ENCODE results near the gene CORO1C.
A peak's percentile ranks its signal among the peaks of the same experiment; 100 is the strongest.
"Not testable (repeated sequence)": the region's sequence is repeated elsewhere in the genome, so short reads cannot be mapped to it uniquely, and the experiment has no call there.

The CORO1C gene

DNA sequence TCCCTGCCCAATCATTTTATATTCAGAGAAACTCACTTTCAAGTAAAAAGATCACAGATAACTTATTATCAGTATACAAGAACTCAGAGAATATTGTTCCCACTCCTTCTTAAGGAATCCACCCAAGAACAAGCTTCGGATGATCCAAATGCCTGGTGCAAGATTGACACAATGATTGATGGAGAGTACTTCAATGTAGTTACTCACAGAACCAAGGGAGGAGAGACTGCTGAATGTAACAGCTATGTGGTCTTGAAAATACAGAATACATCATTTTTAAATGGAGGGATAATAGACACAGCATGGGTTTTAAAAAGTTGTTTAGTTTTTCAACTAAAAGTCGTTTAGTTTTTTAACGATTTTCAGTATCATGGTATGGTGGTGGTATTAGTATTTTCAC, 59.3 kb downstream of the CORO1C start:
- DNase-seq (ENCODE audit: low read depth) = no peak

DNA sequence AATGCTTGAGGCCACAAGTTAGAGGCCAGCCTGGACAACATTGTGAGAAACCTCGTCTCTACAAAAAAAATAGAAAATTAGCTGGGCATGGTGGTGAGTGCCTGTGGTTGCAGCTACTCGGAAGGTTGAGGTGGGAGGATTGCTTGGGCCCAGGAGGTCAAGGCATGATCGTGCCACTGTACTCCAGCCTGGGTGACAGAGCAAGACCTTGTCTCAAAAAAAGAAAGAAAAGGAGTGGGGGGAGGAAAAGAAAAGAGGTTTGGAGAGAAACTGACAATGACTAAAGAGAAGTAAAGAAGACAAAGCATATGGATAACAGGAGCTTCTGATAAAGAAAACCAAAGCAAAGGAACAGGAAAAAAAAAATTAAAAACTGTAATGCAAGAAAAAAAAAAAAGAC, 60.2 kb downstream of the CORO1C start:
- DNase-seq (ENCODE audit: low read depth) = no peak

- DNase-seq (ENCODE audit: low read depth) = no peak
Measured at GRCh38 chr12:108670066-108670631, 61.2 kb downstream of the CORO1C start.

- no peak for DNase-seq (ENCODE audit: low read depth)
Measured at GRCh38 chr12:108668542-108668941, 62.8 kb downstream of the CORO1C start.

DNA sequence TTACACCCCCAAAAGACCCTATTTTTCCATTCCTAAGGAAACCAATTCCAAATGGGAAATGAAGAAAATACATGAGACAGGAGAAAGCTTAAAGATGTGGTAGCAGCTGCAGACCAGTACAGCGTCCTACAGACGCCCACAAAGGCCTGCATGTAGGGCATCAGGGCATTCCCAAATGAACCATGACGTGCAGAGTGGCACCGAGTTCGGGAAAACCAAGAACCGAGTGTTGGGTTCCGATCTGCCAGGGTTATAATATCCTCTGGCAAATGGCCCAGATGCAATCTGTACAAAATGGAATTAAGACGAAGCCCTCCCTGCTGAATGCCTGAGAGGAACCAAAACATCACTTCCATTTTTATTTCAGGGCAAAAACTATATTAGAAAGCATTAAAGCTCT, 63.3 kb downstream of the CORO1C start:
- no peak for DNase-seq (ENCODE audit: low read depth)

DNA sequence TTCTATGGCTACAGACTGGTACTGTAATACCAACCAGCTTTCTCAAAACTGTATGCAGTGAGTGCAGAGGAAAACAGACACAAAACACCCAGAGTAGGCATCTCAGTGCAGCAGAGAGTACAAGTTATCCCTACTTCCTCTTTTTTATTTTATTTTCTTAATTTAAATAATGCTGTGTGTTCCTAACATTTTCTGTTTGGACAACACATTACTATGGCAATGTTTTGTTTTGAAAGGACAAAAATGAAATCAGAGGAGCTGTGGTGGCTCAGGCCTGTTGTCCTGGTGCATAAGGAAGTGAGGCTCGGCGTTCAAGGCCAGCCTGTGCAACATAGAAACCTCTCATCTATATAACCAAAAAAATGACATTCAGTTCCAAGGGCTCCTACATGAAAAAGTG, 64.0 kb downstream of the CORO1C start:
- DNase-seq (ENCODE audit: low read depth) = no peak

GRCh38 chr12:108666401-108666881, 64.9 kb downstream of the CORO1C start:
- no peak for DNase-seq (ENCODE audit: low read depth)

- DNase-seq (ENCODE audit: low read depth) = no peak
Measured at GRCh38 chr12:108665608-108666202, 65.6 kb downstream of the CORO1C start.

GRCh38 chr12:108664338-108665258, 66.7 kb downstream of the CORO1C start:
- DNase-seq (ENCODE audit: low read depth) = peak; percentile 87

- no peak for DNase-seq (ENCODE audit: low read depth)
Measured at GRCh38 chr12:108663324-108664015, 67.8 kb downstream of the CORO1C start.

GRCh38 chr12:108658115-108658514, 73.2 kb downstream of the CORO1C start:
- DNase-seq (ENCODE audit: low read depth) = not testable (repeated sequence)

DNA sequence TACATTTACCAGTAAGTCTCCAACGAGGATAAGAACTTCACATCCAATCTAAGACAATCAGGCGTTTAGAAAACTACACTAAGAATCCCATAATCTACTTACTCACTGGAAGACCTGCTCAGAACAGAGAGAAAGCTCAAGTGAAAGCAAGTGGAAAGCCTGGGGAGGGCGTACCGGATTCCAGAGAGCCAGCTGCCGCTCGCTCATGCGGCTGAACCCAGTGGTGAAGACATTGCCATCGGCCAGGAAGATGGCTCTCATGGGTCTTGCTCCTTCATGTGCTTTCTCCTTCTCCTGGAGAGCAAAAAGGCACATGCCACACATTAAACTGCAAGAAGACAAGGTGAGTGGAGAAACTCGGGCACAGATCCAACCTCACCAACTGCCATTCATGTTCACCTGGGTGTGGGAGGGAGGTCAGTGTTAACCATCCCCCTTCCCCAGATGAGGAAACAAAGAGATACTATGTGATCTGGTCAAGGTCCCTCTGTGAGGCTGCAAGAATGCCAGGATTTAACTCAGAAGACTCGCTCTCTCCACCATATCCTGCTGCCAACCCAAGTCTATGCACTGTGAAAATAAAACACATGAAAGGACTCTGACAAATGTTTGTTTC, 74.1 kb downstream of the CORO1C start:
- no peak for DNase-seq (ENCODE audit: low read depth)

- not testable (repeated sequence) for DNase-seq (ENCODE audit: low read depth)
Measured at GRCh38 chr12:108656247-108656646, 75.1 kb downstream of the CORO1C start.

DNA sequence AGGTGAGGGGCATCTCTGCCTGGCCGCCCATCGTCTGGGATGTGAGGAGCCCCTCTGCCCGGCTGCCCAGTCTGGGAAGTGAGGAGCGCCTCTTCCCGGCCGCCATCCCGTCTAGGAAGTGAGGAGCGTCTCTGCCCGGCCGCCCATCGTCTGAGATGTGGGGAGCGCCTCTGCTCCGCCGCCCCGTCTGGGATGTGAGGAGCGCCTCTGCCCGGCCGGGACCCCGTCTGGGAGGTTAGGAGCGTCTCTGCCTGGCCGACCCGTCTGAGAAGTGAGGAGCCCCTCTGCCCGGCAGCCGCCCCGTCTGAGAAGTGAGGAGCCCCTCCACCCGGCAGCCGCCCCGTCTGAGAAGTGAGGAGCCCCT, 75.5 kb downstream of the CORO1C start:
- not testable (repeated sequence) for DNase-seq (ENCODE audit: low read depth)

DNA sequence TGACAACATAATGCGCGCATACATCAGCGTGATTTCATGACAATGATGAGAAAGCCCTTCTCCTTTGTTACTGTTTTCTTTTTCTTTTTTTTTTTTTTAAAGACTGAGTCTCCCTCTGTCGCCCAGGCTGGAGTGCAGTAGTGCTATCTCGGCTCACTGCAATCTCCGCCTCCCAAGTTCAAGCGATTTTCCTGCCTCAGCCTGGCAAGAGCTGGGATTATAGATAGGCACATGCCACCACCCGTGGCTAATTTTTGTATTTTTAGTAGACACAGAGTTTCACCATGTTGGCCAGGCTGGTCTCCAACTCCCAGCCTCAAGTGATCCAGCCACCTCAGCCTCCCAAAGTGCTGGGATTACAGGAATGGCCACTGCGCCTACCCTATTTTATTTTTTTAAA, 76.7 kb downstream of the CORO1C start:
- DNase-seq (ENCODE audit: low read depth) = not testable (repeated sequence)

DNA sequence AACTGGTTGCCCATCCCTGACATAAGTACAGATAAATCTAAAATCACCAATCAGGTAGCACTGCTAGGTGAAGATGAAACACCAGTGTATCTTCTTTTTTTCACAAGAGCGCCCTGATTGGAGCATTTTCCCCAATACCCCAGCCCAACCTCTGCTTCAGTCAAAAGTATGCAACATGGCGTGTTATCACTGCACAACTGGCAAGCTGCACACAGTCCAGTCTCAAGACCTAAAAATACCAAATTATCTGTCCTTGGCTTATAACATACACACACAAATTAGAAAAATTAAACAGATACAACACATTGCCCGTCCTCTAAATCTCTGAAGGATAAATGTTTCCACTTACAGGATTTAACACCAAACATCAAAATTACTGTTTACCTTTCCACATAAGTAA, 77.4 kb downstream of the CORO1C start:
- DNase-seq (ENCODE audit: low read depth) = no peak

DNA sequence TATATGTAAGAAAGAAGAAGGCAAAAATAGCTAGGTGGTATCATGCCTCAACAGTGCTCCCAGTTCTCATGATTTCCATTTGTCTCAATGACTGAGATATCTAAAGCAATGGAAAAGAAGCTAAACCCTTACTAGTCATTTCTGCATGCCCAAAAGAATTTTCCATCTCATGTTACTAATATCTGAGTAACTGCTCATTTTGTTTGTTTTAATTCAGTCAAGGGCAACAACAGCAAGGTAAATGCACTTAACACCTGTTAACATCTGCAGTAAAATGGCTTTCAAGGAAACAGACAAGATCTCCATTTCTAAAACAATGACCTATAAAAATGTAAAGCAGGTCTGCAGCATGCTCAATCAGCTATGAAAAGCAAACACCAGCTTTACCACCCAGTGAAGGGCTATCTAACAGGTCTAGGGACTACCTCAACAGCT, 78.2 kb downstream of the CORO1C start:
- DNase-seq (ENCODE audit: low read depth) = no peak

DNA sequence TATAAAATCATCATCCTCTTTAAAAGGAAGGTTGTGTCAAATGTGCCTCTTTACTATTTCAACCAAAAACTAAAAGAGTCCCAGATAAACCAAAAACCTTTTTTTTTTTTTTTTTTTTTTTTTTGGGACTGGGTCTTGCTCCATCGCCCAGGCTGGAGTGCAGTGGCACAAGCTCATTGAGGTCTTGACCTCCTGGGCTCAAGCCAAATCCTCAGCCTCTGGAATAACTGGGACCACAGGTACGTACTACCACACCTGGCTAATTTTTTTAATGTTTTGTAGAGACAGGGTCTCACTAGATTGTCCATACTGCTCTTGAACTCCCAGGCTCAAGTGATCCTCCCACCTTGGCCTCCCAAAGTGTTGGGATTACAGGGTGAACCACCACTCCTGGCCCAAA, 81.2 kb downstream of the CORO1C start:
- DNase-seq (ENCODE audit: low read depth) = no peak

DNA sequence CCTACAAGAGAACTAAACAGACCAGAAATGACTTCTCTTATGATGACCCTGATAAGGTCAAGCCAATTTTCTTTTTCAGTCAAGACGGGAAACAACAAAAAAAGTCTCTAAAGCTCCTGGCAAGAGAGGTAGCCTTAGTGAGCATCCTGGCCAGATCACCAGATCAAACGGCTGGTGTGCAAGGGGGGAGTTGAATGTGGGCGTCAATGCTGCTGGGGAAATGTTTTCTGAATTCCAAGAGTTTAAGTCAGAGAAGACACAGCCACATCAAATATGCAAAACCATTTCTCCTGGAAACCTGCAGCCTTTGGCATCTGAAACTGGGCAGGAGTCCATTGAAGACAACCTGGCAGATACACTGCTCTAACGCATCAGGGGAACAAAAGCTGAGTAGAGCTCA, 81.6 kb downstream of the CORO1C start:
- DNase-seq (ENCODE audit: low read depth) = peak; percentile 64

DNA sequence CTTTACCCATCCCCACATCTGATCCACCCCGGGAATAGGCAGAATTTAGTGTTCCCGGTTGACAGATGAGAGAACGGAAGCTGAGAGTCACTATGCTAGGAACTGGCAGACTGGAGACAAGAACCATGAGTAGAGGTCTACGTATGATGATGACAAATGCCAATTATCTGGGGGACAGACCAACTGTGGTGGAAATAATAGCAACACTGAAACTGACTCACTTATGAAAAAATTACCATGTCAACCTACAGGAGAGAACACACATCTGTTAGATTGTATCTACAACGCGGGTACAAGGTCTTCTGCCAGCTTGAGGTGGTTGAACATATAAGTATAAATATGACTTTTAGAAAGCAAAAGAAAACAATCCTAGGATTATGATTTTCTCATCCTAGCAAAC, 82.2 kb downstream of the CORO1C start:
- DNase-seq (ENCODE audit: low read depth) = no peak

DNA sequence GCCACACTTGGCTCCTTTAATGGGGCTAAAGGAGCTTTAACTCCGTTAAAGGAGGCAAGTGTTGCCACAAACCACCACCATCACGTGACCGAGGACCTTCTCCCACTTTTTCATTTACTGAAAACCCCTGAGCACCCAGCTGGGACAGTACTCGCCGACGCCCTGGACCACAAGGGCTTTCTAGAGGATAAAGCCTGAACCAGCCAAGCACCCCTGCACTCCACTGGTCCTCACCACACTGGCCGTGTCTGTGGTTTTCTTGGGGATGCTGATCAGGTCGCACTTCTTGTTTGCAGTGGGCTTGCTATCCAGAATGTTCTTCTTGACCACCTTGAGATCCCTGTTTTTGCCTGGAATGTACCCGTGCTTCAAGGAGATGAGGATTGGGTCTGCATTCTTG, 82.9 kb downstream of the CORO1C start:
- DNase-seq (ENCODE audit: low read depth) = no peak
